HCT116 (cell line): ENCODE results near the gene CGRRF1.

Experiments used
- CTCF ChIP-seq, 3 experiments: fragments of 200-600 bp in 1 of 3; sonication (generic) in 1 of 3; IDR thresholded peaks in 2 of 3; conservative IDR thresholded peaks in 1 of 3; 2 replicates each; pipeline ENCODE4 v1.5.1; 2012 to 2017; ENCODE audit warnings: low read depth in 2 of 3, low read length in 2 of 3, antibody characterized with exemption in 1 of 3, borderline replicate concordance in 1 of 3, control low read depth in 1 of 3, mild to moderate bottlenecking in 1 of 3, mixed read lengths in 1 of 3, mixed run types in 1 of 3, moderate library complexity in 1 of 3; ENCODE audit not compliant: insufficient read depth in 1 of 3
- EGR1 ChIP-seq: IDR thresholded peaks from 2 replicates; pipeline ENCODE4 v1.6.1; 2012; ENCODE audit warnings: low read depth
- EZH2 ChIP-seq: fragments of 200-600 bp; sonication (generic); IDR thresholded peaks from 2 replicates; pipeline ENCODE4 v1.6.1; 2017; ENCODE audit warnings: antibody characterized with exemption, mixed run types
- POLR2A ChIP-seq: IDR thresholded peaks from 2 replicates; pipeline ENCODE4 v1.7.0; 2011; ENCODE audit warnings: borderline replicate concordance; ENCODE audit not compliant: insufficient read depth, insufficient read length; ENCODE audit errors: extremely low read depth
- SP1 ChIP-seq: IDR thresholded peaks from 2 replicates; pipeline ENCODE4 v1.6.1; 2012; ENCODE audit warnings: low read depth

GRCh38 chr14:54524410-54524809, 14.7 kb downstream of the CGRRF1 start:
- no peak for TF ChIP-seq EZH2
- TF ChIP-seq CTCF (IDR thresholded peaks at IDR 0.05 in 2 of 3, conservative IDR thresholded peaks at IDR 0.05 in 1 of 3; ENCODE audit: borderline replicate concordance in 1 of 3, insufficient read depth in 1 of 3, low read depth in 2 of 3, low read length in 2 of 3), result no peak
- TF ChIP-seq POLR2A, result no peak
- no peak for TF ChIP-seq EGR1
- no peak for TF ChIP-seq SP1
